Skin of body (tissue), 2 donors: Measurements from ENCODE around the gene ETV3. TPM values are rescaled to one million over a fixed set of nuclear protein-coding genes. Genes with fewer than 3 reads are reported as not detected.
"Not testable (repeated sequence)": the region's sequence is repeated elsewhere in the genome, so short reads cannot be mapped to it uniquely, and the experiment has no call there.

Experiments used
- DNase-seq: peaks from one replicate; lab custom pipeline; 2025; lab: John Stamatoyannopoulos, UW
- total RNA-seq: library from RNA; depleted of rRNA; stranded (reverse); fragments of >200 nt; gene quantifications from one replicate; pipeline ENCODE4 v1.2.3, GENCODE V29; 2014

Gene ETV3
- total RNA-seq, result 40.2 TPM

GRCh38 chr1:157138220-157139051, at the start of gene ETV3:
ETV3 (minus strand) TSS chr1:157138395; CDS start chr1:157136352, 2,043 bp downstream.
- DNase-seq, result peak; percentile 90

- DNase-seq, result no peak
These were observed 48.2 kb upstream of the ETV3 start for GRCh38 chr1:157186281-157186992.

- no peak for DNase-seq
These were observed 45.7 kb upstream of the ETV3 start for GRCh38 chr1:157183870-157184269.

GRCh38 chr1:157182371-157182770, 44.2 kb upstream of the ETV3 start:
- not testable (repeated sequence) for DNase-seq

- no peak for DNase-seq
These were observed 43.6 kb upstream of the ETV3 start for GRCh38 chr1:157181790-157182189.

GRCh38 chr1:157181258-157181657, 43.1 kb upstream of the ETV3 start:
- DNase-seq, result no peak

- DNase-seq, result no peak
These were observed 40.3 kb upstream of the ETV3 start for GRCh38 chr1:157178490-157178889.

- DNase-seq, result no peak
These were observed 39.7 kb upstream of the ETV3 start for GRCh38 chr1:157177733-157178394.

GRCh38 chr1:157176591-157177121, 38.5 kb upstream of the ETV3 start:
- DNase-seq, result no peak

GRCh38 chr1:157176016-157176415, 37.8 kb upstream of the ETV3 start:
- DNase-seq, result no peak

- no peak for DNase-seq
These were observed 35.8 kb upstream of the ETV3 start for GRCh38 chr1:157173900-157174410.

GRCh38 chr1:157173241-157173640, 35.0 kb upstream of the ETV3 start:
- DNase-seq, result not testable (repeated sequence)

GRCh38 chr1:157172591-157172990, 34.4 kb upstream of the ETV3 start:
- DNase-seq, result not testable (repeated sequence)

- peak; percentile 6 for DNase-seq
These were observed 33.8 kb upstream of the ETV3 start for GRCh38 chr1:157171903-157172503.

- no peak for DNase-seq
These were observed 32.7 kb upstream of the ETV3 start for GRCh38 chr1:157170677-157171515.

GRCh38 chr1:157168015-157168414, 29.8 kb upstream of the ETV3 start:
- DNase-seq, result no peak

- no peak for DNase-seq
These were observed 29.2 kb upstream of the ETV3 start for GRCh38 chr1:157167437-157167836.

- DNase-seq, result no peak
These were observed 28.4 kb upstream of the ETV3 start for GRCh38 chr1:157166590-157166989.

- DNase-seq, result no peak
These were observed 25.3 kb upstream of the ETV3 start for GRCh38 chr1:157163273-157164127.
